SW480 (cell line): ENCODE measurements around the gene COL9A3.
A peak's percentile ranks its signal among the peaks of the same experiment; 100 is the strongest.

ENCODE experiments used
- DNase-seq: peaks from one replicate; pipeline ENCODE4 v3.0.0-alpha.2; 2016; ENCODE audit warnings: low spot score

Gene COL9A3

DNA sequence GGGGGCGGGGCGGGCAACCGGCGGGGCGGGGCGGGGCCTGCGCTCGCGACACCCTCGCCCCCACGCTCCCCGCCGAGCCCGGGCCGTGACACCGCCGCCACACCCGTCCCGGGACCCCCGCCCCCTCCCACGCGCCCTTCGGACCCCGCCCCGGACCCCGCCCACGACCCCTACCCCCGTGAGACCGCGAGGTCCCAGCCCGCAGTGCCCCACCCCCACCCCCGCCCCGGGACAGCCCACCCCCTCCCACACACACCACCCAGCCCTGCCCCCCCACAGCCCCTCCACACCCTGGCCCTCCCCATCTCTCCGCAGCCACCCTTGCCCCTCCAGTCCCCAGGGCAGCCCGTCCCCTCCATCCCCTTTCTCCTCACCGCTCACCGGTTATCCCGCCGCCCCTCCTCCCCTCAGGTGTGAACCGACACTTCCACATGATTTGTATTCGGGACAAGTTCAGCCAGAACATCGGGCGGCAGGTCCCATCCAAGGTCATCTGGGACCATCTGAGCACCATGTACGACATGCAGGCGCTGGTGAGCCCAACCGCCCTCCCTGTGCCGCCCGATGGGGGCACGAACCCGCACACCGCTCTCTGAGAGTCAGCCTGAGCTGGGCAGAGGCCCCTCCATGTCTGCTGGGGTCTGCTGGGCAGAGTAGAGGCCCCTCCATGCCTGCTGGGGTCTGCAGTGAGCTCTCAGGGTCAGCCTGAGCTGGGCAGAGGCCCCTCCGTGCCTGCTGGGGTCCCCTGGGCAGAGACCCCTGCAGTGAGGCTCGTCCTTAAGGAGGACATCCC lies 20.0 kb upstream of the COL9A3 start:
- DNase-seq, result no peak

DNA sequence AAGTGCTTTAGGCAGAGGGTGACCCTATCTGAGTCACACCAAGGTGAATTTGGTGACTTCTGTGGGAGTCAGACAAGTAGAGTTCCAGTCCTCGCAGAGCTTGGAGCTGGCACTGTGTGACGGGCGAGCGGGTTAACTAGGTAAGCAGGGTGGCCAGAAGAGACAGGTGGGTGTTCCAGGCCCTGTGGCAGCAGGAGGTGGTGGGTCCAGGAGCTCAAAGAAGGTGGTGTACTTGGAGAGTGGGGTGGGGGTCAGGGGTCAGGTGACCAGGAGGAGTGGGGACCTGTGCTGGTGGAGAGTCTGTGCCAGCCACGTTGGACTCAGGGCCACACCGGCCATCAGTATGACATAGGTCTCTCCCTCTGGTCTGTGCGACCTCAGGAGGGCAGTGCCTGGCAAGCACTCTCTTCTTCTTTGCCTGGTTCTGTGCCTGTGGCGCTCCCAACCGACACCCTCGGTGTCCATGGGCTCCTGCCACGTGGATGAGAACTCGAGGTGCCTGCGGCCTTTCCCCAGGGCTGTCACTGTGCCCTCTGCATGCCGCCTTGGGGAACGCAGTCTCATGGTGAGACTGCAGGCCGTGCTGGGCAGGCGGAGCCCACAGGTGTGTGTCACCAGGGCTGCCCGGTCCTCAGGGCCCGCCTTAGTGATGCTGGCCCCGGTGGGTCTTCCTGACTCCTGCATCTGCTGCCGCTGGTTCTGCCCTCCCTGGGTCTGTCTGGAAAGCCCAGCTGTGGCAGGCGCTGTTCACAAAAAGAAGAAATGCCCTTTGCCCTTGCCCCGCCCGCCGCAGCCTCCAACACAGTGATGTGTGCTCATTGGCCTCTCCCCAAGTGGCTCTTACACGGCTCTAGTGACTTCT lies 18.9 kb upstream of the COL9A3 start:
- DNase-seq, result peak; percentile 71

DNA sequence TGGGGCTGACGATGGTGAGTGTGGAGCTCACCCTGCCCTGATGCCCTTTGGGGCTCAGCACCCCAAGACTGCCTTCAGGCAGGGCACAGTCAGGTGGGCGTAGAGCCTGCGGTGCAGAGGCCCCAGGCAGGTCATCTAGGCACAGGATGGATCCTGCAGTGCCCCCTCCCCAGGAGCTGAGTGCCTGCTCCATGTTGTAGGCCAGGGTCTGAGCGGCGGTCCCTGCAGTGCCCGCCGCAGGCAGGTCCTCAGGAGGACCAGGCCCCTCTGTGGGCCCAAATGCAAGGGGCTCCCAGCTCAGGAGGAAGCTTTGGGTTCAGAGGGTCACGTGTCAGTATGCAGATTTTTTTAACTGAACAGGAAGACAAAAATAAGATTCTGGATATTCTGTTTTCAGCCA lies 17.8 kb upstream of the COL9A3 start:
- no peak for DNase-seq

DNA sequence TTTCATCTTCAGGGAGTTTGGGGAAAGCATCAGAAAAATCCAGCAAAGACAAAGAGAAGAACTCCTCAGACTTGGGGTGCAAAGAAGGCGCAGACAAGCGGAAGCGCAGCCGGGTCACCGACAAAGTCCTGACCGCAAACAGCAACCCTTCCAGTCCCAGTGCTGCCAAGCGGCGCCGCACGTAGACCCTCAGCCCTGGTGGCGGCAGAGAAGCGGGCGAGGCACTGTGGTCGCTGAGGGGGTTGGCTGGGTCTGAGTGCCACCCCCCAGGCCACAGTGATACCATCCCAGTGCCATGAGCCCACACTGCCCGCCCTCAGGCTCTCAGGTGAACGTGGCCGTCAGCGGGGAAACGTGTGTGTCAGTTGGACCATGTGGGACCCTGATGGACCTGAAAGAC lies 17.4 kb upstream of the COL9A3 start:
- no peak for DNase-seq

DNA sequence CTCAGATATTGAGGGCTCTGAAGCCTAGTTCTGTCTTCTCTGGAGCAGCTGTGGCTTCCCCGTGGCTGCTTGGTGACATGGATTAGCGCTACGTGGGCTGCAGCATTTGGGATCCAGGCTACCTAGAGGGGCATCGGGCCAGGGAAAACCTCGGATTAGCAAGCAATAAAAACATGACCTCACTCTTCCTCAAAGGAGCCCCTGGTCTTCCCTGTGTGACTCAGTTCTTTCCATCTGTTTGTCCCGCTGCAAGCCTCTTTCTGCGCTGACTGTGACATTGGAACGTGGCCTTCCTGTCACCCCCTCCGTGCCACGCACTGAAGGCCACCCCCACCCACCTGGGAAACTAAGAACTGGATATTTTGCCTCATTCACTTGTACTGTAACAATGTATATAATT lies 17.0 kb upstream of the COL9A3 start:
- DNase-seq, result no peak

DNA sequence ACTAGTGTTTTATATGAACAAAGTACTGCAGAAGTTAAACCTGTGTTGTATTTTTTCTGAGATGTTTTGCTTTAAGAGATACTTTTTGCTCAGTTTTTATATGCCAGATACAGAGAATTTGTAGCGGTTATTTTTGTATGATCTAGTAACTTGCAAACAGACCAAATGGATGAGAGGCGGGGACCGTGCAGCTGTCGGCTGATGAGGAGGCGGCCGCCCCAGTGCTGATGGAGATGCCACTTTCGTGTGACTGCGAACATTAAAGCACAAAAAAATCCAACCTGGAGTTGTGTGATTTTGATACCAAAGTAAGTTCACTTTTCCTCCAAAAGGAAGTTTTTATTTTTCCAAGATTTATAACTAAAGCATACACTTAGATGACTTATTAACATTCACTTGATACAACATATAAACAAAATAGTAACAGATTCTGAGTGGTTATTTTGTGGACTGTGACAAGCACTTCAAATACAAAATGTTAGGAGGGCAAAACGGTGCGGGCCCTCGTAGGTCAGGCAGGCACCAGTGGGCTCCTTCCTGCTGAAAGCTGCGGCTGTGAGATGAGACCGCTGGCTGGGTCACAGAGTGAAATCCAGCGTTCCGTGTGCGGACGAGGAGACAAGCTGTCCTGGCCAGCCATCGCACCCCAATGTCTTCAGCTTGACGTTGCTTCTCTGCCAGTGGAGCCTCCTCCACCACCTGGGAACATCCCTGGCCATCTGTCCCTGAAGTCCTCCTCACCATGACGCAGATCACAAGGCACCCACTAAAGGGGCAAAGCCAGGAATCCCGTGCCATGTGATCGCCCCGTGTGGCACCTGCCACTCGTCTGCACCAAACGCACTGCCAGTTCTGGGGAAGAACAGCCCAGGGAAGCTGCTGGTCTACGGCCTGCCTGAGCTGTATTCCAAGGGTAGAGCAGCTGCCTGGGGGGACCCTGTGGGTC lies 16.3 kb upstream of the COL9A3 start:
- DNase-seq, result no peak

DNA sequence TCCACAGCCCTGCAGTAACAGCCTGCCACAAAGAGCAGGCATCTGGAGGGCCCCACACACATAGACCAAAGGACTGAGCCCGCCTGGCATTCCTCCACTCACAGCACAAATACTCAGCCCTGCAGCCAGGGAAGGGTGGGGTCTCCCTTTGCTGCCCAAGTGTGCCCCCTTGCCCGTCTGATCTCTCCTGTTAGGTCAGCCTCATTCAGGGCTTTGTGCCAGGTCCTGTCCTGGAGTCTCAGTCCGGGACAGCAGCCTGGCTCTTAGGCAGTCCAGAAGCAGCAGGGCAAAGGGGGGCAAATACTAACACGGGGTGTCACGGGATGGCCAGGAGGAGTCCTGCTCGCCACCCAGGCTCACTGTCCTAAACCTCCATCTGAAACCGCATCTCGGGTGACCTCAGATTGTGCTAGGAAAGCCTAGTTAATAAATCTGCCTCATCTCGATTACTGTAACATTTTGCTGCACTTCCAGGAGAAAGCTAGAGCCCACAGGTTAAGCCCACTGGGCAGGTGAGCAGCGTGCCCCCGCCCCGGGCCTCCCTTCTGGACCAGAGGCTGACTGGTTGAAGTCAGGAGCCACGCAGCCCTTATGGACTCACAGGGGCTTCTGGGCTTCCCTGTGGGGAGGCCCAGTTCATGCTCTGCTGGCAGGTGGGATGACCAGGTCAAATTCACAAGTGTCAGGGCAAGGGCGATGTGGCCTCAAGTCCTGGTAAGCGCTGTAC lies 15.4 kb upstream of the COL9A3 start:
- no peak for DNase-seq

DNA sequence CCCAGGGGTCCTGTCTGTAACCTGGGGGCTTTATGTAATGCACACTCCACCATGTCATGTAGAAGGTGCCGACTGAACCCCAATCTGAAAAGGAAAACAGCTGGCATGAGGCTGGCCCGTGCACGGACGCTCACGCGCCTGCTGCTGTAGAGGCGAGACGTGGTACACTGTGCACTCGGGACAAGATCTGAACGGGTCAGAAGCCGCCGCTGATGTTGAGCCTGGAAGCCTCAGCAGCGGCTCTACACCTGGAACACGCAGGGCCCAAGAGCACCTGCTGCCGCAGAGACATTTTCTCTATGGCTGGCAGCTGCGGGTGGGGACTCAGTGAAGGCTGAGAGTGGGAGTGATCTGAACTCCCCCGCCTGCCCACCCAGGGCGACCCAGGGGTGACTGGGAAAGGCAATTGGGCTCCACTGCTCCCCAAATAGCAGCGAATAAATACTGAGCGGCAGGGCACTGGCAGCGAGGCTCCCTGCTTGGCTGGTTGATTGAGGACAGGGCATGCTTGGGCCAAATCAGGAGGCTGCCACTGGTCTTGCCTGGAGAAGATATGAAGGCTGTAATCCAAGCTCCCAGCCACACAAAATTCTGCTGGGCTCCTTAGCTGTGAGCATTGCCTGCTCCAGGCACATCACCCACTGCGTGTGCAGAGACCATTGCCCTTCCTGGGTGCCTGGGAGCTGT lies 14.7 kb upstream of the COL9A3 start:
- no peak for DNase-seq

DNA sequence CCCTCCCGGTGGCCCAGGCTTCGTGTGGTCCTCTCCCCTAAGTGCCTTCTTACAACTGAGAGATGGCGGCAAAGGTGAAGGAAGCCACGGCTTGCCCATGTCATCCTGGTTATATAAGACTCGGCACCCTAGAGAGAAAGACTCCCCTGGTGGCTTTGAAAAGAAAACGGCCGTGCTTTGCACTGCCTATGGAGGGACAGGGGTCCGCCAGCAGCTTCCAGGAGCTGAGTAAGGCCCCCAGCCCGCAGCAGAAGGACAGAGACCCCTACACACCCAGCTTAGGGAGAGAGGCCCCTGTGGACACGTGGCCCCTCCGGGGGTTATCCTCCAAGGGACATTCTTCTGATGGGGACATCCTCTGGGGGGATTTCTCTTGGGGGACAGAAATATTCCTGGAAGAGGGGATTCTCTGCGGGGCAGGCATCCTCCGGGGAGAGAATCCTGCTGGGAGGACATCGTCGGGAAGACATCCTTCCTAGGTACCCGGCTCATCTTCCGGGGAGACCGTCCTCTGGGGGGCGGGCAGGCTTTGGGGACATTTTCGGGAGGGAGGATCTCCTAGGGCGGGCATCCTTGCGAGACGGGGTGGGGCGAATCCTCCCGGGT lies 12.7 kb upstream of the COL9A3 start:
- DNase-seq, result no peak

DNA sequence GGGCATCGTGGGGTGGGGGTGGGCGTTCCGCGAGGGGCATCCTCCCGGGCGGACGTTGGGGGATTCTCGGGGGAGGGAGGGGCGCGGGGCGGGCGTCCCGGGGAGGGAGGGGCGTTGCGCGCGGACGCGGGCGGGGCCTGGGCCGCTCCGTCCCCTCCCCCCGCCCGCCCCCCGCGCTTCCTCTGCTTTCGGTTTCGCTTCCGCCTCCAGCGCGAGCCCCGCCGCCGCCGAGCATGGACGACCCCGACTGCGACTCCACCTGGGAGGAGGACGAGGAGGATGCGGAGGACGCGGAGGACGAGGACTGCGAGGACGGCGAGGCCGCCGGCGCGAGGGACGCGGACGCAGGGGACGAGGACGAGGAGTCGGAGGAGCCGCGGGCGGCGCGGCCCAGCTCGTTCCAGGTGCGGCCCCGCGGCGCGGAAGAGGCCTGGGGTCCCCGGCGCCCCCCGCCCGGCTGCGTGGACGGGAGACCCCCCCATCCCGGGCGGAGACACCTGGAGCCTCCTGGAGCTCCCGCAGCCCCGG lies 12.2 kb upstream of the COL9A3 start, which contains the start of gene OGFR:
TSS of gene OGFR (plus strand) at position 209 of the 528 bp plus-strand sequence. CDS start at position 234, 25 bp downstream.
- peak; percentile 70 for DNase-seq

DNA sequence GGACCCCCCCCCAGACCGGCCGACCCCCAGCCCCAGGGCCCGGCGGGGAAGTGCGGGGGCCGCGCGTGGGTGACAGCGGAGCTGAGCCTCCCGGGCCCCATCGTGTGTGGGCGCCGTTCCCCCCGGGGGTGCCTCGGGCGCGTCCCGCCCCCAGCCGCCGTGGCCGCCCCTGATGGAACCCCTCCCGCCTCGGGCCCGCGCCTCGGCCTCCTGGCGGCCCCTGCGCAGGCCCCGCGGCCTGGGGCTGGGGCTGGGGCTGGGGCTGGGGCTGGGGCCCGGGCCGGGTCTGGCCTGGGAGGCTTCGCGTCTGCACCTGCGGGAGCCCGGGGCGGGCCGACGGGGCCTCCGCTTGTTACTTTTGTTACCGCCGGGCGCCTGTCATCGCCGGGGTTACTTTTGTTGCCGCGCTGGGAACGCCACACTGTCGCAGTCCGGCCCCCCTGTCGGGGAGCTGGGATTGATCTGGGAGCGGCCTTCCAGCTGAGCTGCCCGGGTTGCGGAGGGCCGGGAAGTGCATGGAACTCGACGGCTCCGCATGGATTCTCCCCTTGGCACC lies 11.6 kb upstream of the COL9A3 start:
- DNase-seq, result no peak

DNA sequence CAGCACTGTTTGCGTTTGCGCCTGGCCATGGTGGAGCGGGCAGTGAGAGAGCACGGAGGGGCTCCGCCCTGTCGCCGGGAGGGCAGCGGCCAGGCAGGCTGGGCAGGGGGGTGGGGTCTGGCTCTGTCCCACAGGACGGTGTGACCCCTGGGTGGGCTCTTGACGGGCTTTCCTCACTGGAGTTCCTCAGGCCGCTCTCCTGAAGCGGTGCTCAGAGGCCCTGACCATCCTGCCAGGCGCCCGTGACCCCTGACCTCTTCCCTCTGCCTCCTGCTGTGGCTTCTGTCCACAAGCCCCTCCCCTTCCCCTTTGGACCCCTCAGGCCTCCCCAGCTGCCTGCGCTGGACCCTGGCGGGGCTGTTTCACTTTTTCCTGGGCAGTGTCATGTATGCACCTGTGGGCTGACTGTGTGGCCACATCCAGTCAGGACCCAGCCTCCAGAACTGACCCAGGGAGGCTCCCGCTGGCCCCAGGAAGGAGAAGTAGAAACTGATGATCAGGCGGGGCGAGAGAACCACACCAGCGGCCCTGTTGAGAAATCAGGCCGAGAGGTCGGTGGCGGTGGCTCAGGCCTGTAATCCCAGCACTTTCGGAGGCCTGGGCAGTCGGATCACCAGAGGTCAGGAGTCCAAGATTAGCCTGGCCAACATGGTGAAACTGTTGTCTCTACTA lies 11.0 kb upstream of the COL9A3 start:
- DNase-seq, result no peak

DNA sequence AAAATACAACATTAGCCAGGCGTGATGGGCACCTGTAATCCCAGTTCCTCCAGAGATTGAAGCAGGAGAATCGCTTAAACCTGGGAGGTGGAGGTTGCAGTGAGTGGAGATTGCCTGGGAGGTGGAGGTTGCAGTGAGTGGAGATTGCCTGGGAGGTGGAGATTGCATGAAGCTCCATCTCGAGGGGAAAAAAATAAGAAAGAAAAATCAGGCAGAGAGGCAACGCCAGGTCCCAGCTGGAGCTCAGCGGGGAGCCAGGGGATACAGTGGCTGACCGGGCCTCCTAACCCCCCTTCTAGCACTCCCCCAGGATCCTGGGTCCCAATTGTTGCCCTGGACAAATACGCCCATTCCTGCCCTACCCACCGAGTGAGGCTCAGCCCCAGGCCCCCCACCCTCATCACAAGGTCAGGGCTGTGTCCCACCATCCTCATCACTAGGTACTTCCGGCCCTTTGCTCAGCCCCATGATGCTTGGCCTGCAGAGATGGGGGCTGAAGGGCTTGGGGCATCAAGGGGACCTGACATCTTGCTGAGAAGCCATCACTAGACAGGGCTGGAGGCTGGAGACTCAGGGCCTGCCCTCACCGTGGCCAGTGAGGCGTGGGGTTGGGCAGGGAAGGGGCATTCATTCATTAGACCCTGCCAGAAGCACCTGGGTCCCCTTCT lies 10.3 kb upstream of the COL9A3 start:
- no peak for DNase-seq

DNA sequence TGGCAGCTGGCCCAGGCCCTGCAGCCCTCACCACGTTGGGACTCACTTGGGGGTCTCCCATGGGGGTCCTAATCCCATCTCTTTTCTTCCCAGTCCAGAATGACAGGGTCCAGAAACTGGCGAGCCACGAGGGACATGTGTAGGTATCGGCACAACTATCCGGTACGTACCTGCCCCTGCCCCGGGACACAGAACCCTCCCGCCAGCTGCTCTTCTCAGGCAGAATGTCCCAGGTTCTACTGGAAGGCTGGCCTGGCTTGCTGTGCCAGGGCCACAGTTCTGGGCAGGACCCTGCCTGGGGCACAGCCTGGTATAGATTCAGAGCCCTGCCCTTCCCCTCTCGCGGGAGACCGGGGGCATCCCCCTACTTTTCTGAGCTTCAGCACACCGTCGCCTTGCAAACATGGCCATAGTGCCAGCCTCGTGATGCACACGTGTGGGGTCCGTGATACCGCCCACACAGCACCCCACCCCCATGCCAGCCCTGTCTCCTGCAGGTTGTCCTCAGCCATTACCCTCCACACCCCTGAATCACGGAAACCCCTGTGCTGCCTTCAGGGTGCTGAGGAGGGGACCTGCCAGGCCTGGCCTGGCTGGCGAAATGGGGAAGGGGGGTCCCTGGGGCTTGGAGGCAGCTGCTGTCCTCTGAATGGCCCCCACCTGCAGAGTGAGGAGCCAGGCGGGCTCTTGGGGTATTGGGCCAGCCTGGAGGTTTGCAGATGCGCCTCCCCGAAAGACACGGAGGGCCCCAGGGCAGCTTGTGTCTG lies 9.2 kb upstream of the COL9A3 start:
- no peak for DNase-seq

DNA sequence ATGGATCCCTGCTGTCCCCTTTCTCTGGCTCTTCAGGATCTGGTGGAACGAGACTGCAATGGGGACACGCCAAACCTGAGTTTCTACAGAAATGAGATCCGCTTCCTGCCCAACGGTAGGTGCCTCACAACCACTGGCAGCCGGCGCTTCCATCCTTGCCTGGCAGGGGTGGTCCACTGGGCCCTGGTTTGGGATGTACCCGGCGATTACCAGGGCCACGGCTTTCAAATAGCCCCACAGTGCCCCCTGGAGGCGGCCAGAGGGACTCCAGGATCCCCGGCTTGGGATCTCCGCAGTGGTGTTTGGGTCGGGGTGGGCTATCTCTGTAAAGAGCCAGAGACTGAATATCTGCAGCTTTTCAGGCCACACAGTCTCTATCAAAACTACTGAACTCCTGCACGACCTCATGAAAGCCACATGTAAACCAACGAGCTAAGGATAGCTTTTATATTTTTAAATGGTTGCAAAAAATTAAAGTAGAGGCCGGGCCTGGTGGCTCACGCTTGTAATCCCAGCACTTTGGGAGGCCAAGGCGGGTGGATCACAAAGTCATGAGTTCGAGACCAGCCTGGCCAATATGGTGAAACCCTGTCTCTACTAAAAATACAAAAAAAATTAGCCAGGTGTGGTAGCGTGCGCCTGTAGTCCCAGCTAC lies 8.5 kb upstream of the COL9A3 start:
- DNase-seq, result peak; percentile 63

DNA sequence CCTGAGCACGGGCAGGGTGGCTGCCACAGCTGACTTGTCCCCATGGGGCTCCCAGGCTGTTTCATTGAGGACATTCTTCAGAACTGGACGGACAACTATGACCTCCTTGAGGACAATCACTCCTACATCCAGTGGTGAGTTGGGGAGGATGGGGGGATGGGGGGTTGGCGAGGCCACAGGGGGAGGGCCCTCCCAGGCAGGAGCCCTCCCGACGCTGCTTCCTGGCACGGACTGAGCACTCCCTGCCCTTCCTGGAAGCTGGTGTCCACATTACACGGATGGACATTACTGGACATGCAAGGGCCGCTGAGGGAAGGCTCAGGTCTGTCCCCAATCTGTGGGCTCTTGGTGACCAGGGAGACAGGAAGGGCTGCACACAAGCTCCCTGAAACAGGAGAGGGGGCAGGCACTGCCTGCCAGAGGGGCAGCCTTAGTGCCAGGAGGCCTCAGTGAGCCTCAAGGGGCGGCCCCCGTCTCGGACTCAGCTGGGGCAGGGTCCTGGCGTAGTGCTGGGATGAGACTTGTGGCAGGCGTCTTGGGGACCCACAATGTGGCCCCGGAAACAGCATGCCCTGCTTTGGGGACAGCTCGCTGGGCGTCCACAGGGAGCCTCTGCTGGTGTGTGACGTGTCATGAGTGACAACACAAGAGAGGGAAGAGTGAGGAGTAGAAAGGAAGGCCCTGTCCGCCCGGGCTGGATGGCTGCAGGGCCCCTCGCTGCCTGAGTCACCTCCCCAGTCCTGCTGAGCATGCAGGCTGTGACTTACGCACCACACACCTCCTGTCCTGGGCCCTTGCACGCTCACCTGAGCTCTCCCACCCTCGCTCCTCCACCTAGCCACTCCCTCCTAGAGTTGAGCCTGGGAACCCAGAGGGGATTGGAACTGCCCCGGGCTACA lies 7.1 kb upstream of the COL9A3 start:
- DNase-seq, result no peak
